HepG2 (cell line): ENCODE results near the gene CCNI2. TPM values are rescaled to one million over a fixed set of nuclear protein-coding genes. Genes with fewer than 3 reads are reported as not detected.

Source experiments
- HOXA9 ChIP-seq: sonication (generic); formaldehyde crosslinking; IDR thresholded peaks from 2 replicates; pipeline ENCODE4 v1.8.1; 2022; ENCODE audit warnings: missing genetic modification reagents, mild to moderate bottlenecking, moderate library complexity, borderline replicate concordance
- SKI ChIP-seq: fragments of 450-650 bp; IDR thresholded peaks from one replicate; pipeline ENCODE4 v1.6.1; 2018; ENCODE audit warnings: mild to moderate bottlenecking; ENCODE audit not compliant: partially characterized antibody
- ZNF350 ChIP-seq: sonication (generic); formaldehyde crosslinking; IDR thresholded peaks from 2 replicates; pipeline ENCODE4 v1.4.0; 2020; ENCODE audit warnings: mild to moderate bottlenecking, low read depth, missing genetic modification reagents, borderline replicate concordance
- polyA plus RNA-seq, 8 experiments: library from polyadenylated mRNA; depleted of rRNA in 3 of 8; stranded (reverse) in 7 of 8; unstranded in 1 of 8; fragments of >200 nt; fragmentation: Illumina TruSeq in 4 of 8; extraction: Trizol in 4 of 8; gene quantifications; 2 replicates each; pipeline versions ENCODE4 v1.2.1 to v1.2.3, GENCODE V29; 2011 to 2016; ENCODE audit warnings: low read depth in 4 of 8, missing spikeins in 1 of 8, mixed read lengths in 1 of 8; ENCODE audit not compliant: insufficient read depth in 1 of 8
- total RNA-seq, 5 experiments: library from RNA; depleted of rRNA; stranded (reverse); fragments of >200 nt; fragmentation: Illumina TruSeq; extraction: Trizol; gene quantifications; 2 replicates each; pipeline ENCODE4 v1.2.3, GENCODE V29; 2016; ENCODE audit warnings: low read depth in 1 of 5
- TF ChIP-seq, protein P1 (sequence below): sonication (generic); formaldehyde crosslinking; IDR thresholded peaks from 2 replicates; pipeline ENCODE4 v1.5.0; 2020; ENCODE audit warnings: mild to moderate bottlenecking, missing genetic modification reagents, borderline replicate concordance
- TF ChIP-seq, protein P2 (sequence below): IDR thresholded peaks from 2 replicates; pipeline ENCODE4 v1.6.1; 2016; ENCODE audit warnings: low read depth, control low read depth
- TF ChIP-seq, protein P3 (sequence below): sonication (generic); formaldehyde crosslinking; IDR thresholded peaks from 2 replicates; pipeline ENCODE4 v1.4.0; 2020; ENCODE audit warnings: mild to moderate bottlenecking, missing genetic modification reagents, borderline replicate concordance
- TF ChIP-seq, protein P4 (sequence below): sonication (generic); formaldehyde crosslinking; IDR thresholded peaks from 2 replicates; pipeline ENCODE4 v1.5.0; 2020; ENCODE audit warnings: mild to moderate bottlenecking, missing genetic modification reagents, moderate library complexity

The CCNI2 gene
- total and polyA plus RNA-seq, 2 of the 13 experiments (the other 11 are each of a cell fraction or from before 2014, with no cell fraction given) = not detected

DNA sequence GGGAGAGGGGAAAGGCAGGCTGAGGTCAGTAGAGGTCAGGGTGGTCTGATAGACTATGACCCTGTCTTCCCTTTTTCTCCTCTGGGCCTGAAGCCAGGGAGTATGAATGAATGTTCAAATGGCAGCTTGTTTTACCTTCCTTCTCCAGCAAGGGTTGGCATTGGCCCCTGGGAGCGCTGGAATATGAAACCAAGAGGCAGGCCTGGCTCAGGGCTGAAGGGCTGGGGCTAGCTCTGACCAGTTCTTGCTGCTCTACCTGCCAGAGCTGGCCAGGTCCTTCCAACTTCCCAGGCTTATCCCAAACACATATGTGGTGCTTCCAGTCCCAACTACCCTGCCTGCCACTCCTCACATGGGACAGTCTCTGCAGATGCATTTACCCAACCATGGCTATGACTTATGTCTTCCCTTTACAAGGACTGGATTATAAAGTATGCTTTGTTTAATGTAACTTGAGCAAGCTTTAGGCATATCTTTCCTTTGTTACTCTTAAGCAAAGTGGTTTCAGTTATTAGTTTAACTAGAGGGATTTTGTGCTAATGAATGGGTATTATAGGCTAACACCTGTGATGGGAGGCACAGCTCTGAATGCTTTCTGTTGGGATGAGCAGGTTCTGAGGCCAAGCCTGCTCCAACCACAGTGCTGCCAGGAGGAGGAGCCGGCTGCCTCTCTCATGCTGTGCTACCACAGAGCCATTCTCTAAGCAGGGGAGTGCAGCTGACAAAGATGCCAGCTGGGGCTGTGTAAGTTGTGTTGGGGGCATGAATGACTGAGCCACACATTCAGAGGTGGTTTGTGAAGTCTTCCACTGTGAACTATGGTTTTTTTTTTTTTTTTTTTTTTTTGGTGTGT is 6.1 kb downstream of the CCNI2 start (continued):
- TF ChIP-seq, protein P1, sequence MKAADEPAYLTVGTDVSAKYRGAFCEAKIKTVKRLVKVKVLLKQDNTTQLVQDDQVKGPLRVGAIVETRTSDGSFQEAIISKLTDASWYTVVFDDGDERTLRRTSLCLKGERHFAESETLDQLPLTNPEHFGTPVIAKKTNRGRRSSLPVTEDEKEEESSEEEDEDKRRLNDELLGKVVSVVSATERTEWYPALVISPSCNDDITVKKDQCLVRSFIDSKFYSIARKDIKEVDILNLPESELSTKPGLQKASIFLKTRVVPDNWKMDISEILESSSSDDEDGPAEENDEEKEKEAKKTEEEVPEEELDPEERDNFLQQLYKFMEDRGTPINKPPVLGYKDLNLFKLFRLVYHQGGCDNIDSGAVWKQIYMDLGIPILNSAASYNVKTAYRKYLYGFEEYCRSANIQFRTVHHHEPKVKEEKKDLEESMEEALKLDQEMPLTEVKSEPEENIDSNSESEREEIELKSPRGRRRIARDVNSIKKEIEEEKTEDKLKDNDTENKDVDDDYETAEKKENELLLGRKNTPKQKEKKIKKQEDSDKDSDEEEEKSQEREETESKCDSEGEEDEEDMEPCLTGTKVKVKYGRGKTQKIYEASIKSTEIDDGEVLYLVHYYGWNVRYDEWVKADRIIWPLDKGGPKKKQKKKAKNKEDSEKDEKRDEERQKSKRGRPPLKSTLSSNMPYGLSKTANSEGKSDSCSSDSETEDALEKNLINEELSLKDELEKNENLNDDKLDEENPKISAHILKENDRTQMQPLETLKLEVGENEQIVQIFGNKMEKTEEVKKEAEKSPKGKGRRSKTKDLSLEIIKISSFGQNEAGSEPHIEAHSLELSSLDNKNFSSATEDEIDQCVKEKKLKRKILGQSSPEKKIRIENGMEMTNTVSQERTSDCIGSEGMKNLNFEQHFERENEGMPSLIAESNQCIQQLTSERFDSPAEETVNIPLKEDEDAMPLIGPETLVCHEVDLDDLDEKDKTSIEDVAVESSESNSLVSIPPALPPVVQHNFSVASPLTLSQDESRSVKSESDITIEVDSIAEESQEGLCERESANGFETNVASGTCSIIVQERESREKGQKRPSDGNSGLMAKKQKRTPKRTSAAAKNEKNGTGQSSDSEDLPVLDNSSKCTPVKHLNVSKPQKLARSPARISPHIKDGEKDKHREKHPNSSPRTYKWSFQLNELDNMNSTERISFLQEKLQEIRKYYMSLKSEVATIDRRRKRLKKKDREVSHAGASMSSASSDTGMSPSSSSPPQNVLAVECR (CRISPR knock-in tag) = no peak
- TF ChIP-seq, protein P2, sequence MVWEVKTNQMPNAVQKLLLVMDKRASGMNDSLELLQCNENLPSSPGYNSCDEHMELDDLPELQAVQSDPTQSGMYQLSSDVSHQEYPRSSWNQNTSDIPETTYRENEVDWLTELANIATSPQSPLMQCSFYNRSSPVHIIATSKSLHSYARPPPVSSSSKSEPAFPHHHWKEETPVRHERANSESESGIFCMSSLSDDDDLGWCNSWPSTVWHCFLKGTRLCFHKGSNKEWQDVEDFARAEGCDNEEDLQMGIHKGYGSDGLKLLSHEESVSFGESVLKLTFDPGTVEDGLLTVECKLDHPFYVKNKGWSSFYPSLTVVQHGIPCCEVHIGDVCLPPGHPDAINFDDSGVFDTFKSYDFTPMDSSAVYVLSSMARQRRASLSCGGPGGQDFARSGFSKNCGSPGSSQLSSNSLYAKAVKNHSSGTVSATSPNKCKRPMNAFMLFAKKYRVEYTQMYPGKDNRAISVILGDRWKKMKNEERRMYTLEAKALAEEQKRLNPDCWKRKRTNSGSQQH (CRISPR knock-in tag) = no peak
- TF ChIP-seq, protein P3, sequence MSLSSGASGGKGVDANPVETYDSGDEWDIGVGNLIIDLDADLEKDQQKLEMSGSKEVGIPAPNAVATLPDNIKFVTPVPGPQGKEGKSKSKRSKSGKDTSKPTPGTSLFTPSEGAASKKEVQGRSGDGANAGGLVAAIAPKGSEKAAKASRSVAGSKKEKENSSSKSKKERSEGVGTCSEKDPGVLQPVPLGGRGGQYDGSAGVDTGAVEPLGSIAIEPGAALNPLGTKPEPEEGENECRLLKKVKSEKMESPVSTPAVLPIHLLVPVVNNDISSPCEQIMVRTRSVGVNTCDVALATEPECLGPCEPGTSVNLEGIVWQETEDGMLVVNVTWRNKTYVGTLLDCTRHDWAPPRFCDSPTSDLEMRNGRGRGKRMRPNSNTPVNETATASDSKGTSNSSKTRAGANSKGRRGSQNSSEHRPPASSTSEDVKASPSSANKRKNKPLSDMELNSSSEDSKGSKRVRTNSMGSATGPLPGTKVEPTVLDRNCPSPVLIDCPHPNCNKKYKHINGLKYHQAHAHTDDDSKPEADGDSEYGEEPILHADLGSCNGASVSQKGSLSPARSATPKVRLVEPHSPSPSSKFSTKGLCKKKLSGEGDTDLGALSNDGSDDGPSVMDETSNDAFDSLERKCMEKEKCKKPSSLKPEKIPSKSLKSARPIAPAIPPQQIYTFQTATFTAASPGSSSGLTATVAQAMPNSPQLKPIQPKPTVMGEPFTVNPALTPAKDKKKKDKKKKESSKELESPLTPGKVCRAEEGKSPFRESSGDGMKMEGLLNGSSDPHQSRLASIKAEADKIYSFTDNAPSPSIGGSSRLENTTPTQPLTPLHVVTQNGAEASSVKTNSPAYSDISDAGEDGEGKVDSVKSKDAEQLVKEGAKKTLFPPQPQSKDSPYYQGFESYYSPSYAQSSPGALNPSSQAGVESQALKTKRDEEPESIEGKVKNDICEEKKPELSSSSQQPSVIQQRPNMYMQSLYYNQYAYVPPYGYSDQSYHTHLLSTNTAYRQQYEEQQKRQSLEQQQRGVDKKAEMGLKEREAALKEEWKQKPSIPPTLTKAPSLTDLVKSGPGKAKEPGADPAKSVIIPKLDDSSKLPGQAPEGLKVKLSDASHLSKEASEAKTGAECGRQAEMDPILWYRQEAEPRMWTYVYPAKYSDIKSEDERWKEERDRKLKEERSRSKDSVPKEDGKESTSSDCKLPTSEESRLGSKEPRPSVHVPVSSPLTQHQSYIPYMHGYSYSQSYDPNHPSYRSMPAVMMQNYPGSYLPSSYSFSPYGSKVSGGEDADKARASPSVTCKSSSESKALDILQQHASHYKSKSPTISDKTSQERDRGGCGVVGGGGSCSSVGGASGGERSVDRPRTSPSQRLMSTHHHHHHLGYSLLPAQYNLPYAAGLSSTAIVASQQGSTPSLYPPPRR = no peak
- TF ChIP-seq, protein P4, sequence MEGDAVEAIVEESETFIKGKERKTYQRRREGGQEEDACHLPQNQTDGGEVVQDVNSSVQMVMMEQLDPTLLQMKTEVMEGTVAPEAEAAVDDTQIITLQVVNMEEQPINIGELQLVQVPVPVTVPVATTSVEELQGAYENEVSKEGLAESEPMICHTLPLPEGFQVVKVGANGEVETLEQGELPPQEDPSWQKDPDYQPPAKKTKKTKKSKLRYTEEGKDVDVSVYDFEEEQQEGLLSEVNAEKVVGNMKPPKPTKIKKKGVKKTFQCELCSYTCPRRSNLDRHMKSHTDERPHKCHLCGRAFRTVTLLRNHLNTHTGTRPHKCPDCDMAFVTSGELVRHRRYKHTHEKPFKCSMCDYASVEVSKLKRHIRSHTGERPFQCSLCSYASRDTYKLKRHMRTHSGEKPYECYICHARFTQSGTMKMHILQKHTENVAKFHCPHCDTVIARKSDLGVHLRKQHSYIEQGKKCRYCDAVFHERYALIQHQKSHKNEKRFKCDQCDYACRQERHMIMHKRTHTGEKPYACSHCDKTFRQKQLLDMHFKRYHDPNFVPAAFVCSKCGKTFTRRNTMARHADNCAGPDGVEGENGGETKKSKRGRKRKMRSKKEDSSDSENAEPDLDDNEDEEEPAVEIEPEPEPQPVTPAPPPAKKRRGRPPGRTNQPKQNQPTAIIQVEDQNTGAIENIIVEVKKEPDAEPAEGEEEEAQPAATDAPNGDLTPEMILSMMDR (CRISPR knock-in tag) = peak; percentile 70
- TF ChIP-seq SKI = no peak
- TF ChIP-seq ZNF350 (CRISPR knock-in tag) = no peak
- TF ChIP-seq HOXA9 (CRISPR knock-in tag) = no peak
